NOMO-1 (cell line): ENCODE data around the gene PRR9.
"Not testable (repeated sequence)": the region's sequence is repeated elsewhere in the genome, so short reads cannot be mapped to it uniquely, and the experiment has no call there.

Experiments
- DNase-seq, 2 experiments: peaks; one replicate each; lab custom pipeline; 2025; ENCODE audit not compliant: unreplicated experiment in 2 of 2; lab: John Stamatoyannopoulos, UW

PRR9 gene

GRCh38 chr1:153217212-153217611 is at the start of gene PRR9:
PRR9 (plus strand) TSS chr1:153217584; CDS start chr1:153218145, 561 bp downstream.
- no peak for DNase-seq

GRCh38 chr1:153168686-153169085 is 48.7 kb upstream of the PRR9 start:
- DNase-seq: no peak

GRCh38 chr1:153174624-153175023 is 42.8 kb upstream of the PRR9 start:
- no peak for DNase-seq

GRCh38 chr1:153178922-153179321 is 38.5 kb upstream of the PRR9 start:
- no peak for DNase-seq

GRCh38 chr1:153180556-153180955 is 36.8 kb upstream of the PRR9 start:
- DNase-seq: no peak

GRCh38 chr1:153188301-153188700 is 29.1 kb upstream of the PRR9 start:
- not testable (repeated sequence) for DNase-seq

GRCh38 chr1:153190373-153190772 is 27.0 kb upstream of the PRR9 start:
- no peak for DNase-seq

GRCh38 chr1:153192697-153193096 is 24.7 kb upstream of the PRR9 start:
- DNase-seq: no peak

- no peak for DNase-seq
Measured at GRCh38 chr1:153194331-153195050, 22.9 kb upstream of the PRR9 start.

- no peak for DNase-seq
Measured at GRCh38 chr1:153195216-153195615, 22.2 kb upstream of the PRR9 start.

GRCh38 chr1:153202006-153202405 is 15.4 kb upstream of the PRR9 start:
- no peak for DNase-seq

GRCh38 chr1:153203130-153203529 is 14.3 kb upstream of the PRR9 start, which contains the start of gene LELP1:
LELP1 (plus strand) TSS chr1:153203430; CDS start chr1:153204708, 1,278 bp downstream.
- DNase-seq: no peak

GRCh38 chr1:153206631-153207030 is 10.8 kb upstream of the PRR9 start:
- no peak for DNase-seq

- DNase-seq: no peak
Measured at GRCh38 chr1:153210206-153210605, 7.2 kb upstream of the PRR9 start.

GRCh38 chr1:153212201-153212600 is 5.2 kb upstream of the PRR9 start:
- no peak for DNase-seq

- DNase-seq: no peak
Measured at GRCh38 chr1:153213519-153213918, 3.9 kb upstream of the PRR9 start.

- DNase-seq: no peak
Measured at GRCh38 chr1:153217744-153218416, 496 bp downstream of the PRR9 start.

GRCh38 chr1:153220606-153221303 is 3.4 kb downstream of the PRR9 start:
- DNase-seq: no peak

- DNase-seq: peak in 1 of 2 experiments; percentile 18
Measured at GRCh38 chr1:153223040-153223891, 5.9 kb downstream of the PRR9 start.

GRCh38 chr1:153227810-153228209 is 10.4 kb downstream of the PRR9 start:
- no peak for DNase-seq

- no peak for DNase-seq
Measured at GRCh38 chr1:153228491-153228890, 11.1 kb downstream of the PRR9 start.
